LNCAP (cell line): ENCODE results near the gene RAB33A.

Experiments
- CTCF ChIP-seq: fragments of 450-650 bp; IDR thresholded peaks from 2 replicates; pipeline ENCODE4 v1.5.1; 2017; ENCODE audit warnings: mild to moderate bottlenecking

RAB33A gene

DNA sequence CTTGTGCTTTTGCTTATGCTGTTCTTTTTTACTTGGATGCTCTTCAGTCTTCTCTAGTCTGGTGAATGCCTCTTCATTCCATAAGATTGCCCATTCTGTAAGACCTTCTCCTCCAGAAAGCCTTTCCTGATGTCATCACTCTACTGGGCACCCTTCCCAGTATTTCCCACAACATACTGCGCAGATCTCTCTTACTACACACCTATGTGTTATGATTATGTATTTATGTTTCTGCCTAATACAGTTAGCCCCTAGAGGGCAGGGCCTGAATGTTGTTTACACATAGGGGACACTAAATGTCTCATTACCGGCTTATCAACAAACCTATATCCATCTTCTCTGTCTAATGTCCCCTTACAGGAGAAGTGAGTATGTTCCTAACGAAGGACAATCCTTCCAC lies 27.3 kb upstream of the RAB33A start:
- TF ChIP-seq CTCF = peak; percentile 24; the same call in 1 of the 2 replicates

GRCh38 chrX:130145123-130145522 lies 26.6 kb upstream of the RAB33A start:
- no peak for TF ChIP-seq CTCF

DNA sequence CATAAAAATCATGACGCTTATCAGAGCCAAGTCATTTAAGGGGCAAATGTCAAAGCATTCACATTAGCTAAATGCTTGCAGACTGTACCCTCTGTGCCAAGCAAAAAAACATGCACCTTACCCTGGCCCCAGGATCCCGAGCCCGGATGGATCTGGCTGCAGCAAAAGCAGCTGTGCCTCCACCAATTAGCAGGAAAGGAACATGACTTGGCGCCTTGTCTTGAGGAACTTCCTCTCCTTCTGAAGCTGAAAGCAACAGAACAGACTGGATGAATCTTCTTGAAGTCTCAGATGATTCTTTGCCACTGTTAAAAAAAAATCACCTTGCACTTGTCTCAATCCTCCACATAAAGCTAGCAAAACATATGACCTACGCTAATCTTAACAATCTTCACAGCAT lies 24.1 kb upstream of the RAB33A start:
- no peak for TF ChIP-seq CTCF

GRCh38 chrX:130155564-130155963 lies 16.2 kb upstream of the RAB33A start:
- no peak for TF ChIP-seq CTCF

DNA sequence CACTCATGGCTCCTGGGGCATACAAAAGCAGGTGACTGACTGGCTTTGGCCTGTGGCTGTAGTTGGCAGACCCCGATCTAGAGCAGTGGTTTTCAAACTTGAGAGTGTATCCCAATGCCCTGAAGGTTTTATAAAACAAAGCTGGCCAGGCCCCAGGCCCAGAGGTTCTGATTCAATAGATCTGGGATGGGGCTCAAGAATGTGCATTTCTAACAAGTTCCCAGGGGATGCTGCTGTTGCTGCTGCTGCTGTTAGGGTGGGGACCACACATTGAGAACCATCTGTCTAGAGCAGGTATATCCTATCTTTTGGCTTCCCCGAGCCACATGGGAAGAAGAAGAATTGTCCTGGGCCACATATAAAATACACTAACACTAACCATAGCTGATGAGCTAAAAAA lies 13.5 kb upstream of the RAB33A start:
- no peak for TF ChIP-seq CTCF

- TF ChIP-seq CTCF = no peak
Measured at GRCh38 chrX:130159776-130160175, 12.0 kb upstream of the RAB33A start.

DNA sequence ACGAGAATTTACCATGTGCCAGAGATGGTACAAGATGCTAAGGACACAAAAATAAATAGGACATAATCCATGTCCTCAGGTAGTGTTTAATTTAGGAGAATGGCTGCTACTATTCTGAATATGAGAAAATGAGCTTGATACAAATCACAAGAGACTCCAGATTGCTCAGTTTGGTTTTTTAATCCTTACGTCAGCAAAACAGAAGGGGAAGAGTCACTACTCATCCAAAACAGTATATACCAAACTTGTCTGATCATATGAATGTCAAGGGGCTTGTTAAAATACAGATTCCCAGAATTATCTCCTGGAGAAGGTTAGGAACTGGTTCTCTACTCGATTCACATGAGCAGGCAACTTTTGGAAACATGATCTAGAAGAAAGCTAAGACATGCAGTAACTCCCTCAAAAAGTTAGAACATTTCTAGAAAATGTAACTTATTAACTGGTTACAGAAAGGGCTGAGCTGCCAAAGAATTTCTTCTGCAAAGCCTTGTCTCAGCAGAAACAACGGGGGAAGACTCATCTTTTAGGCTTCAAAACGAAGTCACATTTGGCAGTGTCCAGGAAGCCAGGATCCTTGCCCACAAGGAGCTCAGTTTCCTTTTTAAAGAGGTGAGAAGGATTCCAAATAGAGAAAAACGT lies 9.5 kb upstream of the RAB33A start:
- no peak for TF ChIP-seq CTCF

DNA sequence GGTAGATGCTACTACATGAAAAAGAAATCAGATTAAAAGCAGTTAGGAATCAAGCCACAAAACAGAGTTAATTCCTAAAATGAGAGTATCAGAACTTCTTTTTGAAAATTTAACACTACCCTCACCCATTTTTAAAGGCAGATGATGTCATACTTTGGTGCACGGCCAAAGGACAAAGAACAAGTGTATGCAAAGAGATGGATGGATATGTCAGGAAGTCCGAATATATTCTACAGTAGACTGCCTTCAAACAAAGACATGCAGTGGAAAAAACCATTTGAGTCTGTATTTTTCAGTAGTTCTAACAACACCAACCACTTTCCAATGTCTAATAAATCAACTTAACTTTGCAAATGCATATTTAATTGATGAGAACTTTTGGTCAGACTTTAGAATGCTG lies 8.4 kb upstream of the RAB33A start:
- no peak for TF ChIP-seq CTCF
